GM12801 (cell line): Measurements from ENCODE around the gene USP19.

Source experiments
- TF ChIP-seq, protein P1 (sequence below): IDR thresholded peaks from one replicate; pipeline ENCODE4 v1.5.1; 2011; ENCODE audit warnings: control low read depth; ENCODE audit not compliant: insufficient read length; ENCODE audit errors: extremely low read depth

The USP19 gene

DNA sequence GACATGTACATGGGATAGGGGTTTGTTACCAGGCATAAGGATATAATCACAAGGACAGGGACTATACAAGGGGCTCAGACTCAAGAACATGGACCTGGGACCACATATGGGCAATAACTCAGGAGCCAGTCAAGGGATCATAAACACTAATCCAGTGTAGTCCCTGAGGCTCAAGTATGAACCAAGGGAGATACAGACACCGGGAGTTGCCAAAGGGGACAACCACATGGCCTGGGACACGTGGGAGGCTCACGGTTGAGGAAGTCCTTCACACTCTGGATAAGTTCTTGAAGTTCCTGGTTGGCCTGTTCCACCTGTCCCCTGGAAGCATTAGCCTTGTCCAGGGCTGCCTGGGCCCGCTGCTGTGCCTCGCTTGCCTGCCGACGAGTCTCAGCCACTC lies 1.8 kb upstream of the USP19 start:
- TF ChIP-seq, protein P1, sequence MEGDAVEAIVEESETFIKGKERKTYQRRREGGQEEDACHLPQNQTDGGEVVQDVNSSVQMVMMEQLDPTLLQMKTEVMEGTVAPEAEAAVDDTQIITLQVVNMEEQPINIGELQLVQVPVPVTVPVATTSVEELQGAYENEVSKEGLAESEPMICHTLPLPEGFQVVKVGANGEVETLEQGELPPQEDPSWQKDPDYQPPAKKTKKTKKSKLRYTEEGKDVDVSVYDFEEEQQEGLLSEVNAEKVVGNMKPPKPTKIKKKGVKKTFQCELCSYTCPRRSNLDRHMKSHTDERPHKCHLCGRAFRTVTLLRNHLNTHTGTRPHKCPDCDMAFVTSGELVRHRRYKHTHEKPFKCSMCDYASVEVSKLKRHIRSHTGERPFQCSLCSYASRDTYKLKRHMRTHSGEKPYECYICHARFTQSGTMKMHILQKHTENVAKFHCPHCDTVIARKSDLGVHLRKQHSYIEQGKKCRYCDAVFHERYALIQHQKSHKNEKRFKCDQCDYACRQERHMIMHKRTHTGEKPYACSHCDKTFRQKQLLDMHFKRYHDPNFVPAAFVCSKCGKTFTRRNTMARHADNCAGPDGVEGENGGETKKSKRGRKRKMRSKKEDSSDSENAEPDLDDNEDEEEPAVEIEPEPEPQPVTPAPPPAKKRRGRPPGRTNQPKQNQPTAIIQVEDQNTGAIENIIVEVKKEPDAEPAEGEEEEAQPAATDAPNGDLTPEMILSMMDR = no peak

GRCh38 chr3:49122022-49122421 lies 1.4 kb upstream of the USP19 start:
- TF ChIP-seq, protein P1 = no peak

- TF ChIP-seq, protein P1 = no peak
These were observed 611 bp upstream of the USP19 start for GRCh38 chr3:49121132-49121736.

DNA sequence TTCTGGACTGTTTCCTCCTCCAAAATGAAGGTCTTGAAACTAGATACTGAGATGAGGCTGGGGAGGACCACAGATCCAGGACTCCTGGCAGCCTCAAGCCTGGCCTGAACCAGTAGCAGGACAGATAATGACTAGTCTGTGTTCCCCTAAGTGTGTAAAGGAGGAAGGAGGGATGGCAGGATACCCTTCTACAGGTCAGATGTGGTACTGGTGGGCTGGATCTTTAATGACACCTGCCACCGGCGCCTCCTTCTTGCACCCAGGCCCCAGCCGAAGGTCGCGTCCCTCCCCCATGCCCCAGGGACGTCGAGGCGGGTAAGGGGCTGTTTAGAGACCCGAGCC lies 556 bp downstream of the USP19 start:
- TF ChIP-seq, protein P1 = no peak

DNA sequence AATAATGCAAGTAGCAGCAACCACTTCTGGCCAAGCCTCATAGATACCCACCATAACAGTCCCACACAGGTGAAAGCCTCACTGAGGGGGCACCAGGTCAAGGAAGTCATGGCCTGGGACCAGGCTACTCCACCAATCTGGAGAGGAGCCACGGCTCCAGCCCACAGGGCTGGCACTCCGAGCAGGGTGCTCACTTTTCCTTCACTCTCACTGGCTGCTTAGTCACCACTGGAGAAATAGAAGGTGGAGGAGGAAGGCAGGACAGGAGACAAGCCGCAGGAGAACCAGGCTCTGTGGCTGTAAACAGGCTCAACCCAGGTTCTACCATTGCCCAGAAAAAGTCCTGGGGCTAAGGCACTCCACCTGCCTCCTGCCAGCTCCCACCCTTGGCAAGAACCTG lies 1.2 kb downstream of the USP19 start:
- TF ChIP-seq, protein P1 = no peak

DNA sequence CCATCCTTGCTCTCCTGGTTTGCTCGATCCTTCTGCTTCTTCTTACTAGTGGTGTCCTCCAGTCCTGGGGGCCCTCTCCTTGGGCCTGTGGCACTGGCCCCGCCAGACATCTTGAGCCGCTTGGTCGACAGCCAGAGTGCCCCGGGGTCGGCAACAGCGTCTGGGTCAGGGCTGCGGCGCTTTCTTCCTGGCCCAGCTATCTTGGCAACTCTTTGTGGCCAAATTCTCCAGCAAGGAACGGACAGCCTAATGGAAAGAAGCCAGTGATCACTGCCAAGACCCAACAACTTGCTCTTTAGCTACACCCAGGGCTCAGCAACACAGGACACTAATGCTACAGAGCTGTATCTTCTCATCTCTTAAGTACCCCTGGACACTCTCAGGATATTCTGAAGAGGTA lies 1.6 kb downstream of the USP19 start:
- TF ChIP-seq, protein P1 = no peak

- TF ChIP-seq, protein P1 = no peak
These were observed 8.4 kb downstream of the USP19 start for GRCh38 chr3:49112262-49112661.
